Small intestine (tissue), 7 donors: ENCODE measurements around the gene SCGB1D4. TPM values are rescaled to one million over a fixed set of nuclear protein-coding genes. Genes with fewer than 3 reads are reported as not detected.

Experiments
- DNase-seq, 2 donors: peaks; one replicate each; pipeline versions ENCODE4 v3.0.0 to v3.0.0-alpha.2; 2013
- FAIRE-seq: peaks from 2 replicates; lab custom pipeline; 2012; peaks lifted over from hg19 to GRCh38; lab: Jason Lieb, UNC
- H3K27ac ChIP-seq, 3 donors: one replicate each; pipeline ENCODE4 v1.5.1; 2013; ENCODE audit warnings: low read length in 2 of 3, mild to moderate bottlenecking in 2 of 3, control low read depth in 1 of 3, inconsistent platforms in 1 of 3, low read depth in 1 of 3, moderate library complexity in 1 of 3
- H3K27me3 ChIP-seq, 3 donors: one replicate each; pipeline ENCODE4 v1.6.1; 2013; ENCODE audit warnings: low read length in 3 of 3, inconsistent platforms in 1 of 3; ENCODE audit not compliant: control insufficient read depth in 3 of 3, insufficient read depth in 3 of 3
- H3K36me3 ChIP-seq, 3 donors: one replicate each; pipeline ENCODE4 v1.6.1; 2013; ENCODE audit warnings: low read length in 3 of 3, inconsistent platforms in 1 of 3, low read depth in 1 of 3, mild to moderate bottlenecking in 1 of 3, moderate library complexity in 1 of 3; ENCODE audit not compliant: control insufficient read depth in 3 of 3, insufficient read depth in 2 of 3
- H3K4me1 ChIP-seq, 3 donors: one replicate each; pipeline ENCODE4 v1.6.1; 2013; ENCODE audit warnings: low read length in 2 of 3, inconsistent platforms in 1 of 3, low read depth in 1 of 3, mild to moderate bottlenecking in 1 of 3, moderate library complexity in 1 of 3; ENCODE audit not compliant: control insufficient read depth in 3 of 3, insufficient read depth in 2 of 3
- H3K4me3 ChIP-seq, 3 donors: one replicate each; pipeline ENCODE4 v1.5.1; 2013; ENCODE audit warnings: low read length in 3 of 3, control low read depth in 1 of 3, inconsistent platforms in 1 of 3, low read depth in 1 of 3, mild to moderate bottlenecking in 1 of 3, moderate library complexity in 1 of 3
- H3K9me3 ChIP-seq, 2 donors: one replicate each; pipeline ENCODE4 v1.6.1; 2013; ENCODE audit warnings: low read depth in 1 of 2, low read length in 1 of 2; ENCODE audit not compliant: control insufficient read depth in 2 of 2, insufficient read depth in 1 of 2
- WGBS, 3 donors: extraction: QIAGEN DNeasy Blood & Tissue Kit; methylation state at CpG; one replicate each; pipeline ENCODE4 v1.1.7; 2013; 5-methylcytosine and 5-hydroxymethylcytosine counted together
- polyA plus RNA-seq, 4 donors: library from polyadenylated mRNA; stranded (reverse) in 3 of 4; unstranded in 1 of 4; fragments of 200-250 nt in 3 of 4; fragments of 120-200 nt in 1 of 4; gene quantifications; one replicate each; pipeline versions ENCODE4 v1.2.1 to v1.2.3, GENCODE V29; 2013
- donor health status: healthy with polysubstance abuse.
- donor health status: control.
- donor health status: control.
- donor health status: Bipolar disorder and iron deficiency.
- donor health status: healthy.

The SCGB1D4 gene
- polyA plus RNA-seq, 4 donors = not detected

DNA sequence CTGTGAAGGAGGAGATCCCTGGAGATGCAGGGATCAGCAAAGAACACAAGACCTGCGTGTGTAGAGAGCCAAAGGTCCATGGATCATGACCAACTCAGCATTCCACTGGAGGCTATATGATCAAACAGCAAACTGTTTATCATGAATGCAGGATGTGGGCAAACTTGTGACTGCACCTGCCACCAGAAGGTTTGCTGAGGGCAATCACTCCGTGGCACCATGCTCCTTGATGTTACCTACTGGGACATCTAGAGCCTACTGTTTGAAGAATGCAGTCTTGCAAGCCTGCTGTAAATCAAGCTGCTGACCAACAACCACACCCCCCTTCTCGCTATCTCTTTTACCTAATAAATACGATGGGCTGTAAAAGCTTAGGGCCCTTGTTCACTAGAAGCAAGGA, 47.2 kb downstream of the SCGB1D4 start:
- no peak overlapping the region for H3K27ac ChIP-seq
- H3K4me1 ChIP-seq = no peaks in the 10 kb centered on the region
- no peak for DNase-seq
- peaks cover 0 to 3% (median 0%) of the 10 kb centered on the region in 3 donors for H3K27me3 ChIP-seq
- H3K9me3 ChIP-seq = peaks cover 4 to 28% of the 10 kb centered on the region in 2 donors
- WGBS, 3 donors = 49 to 65% (median 52%) methylated on average over 4 of the region's 4 CpGs
- FAIRE-seq = no peak
- no peak overlapping the region for H3K4me3 ChIP-seq
- no peaks in the 10 kb centered on the region for H3K36me3 ChIP-seq

Other genes starting within 250 kb of the SCGB1D4 start
- gene INCENP, start 175.1 kb downstream of the SCGB1D4 start, polyA plus RNA-seq = 10 to 100 TPM in 2 of 4 donors, 1 to 10 TPM in 2; 4.5 to 24.2 (median 12.5) TPM
- not detected for gene SCGB1D1, start 108.9 kb downstream of the SCGB1D4 start, polyA plus RNA-seq
- gene SCGB2A1, start 90.4 kb downstream of the SCGB1D4 start, polyA plus RNA-seq = under 1 TPM in 1 of 4 donors, not detected in 3; 0.28 TPM
- 1 to 10 TPM in 1 of 4 donors, not detected in 3; 4.0 TPM for gene SCGB1D2, start 56.8 kb downstream of the SCGB1D4 start, polyA plus RNA-seq
- not detected for gene SCGB2A2, start 28.9 kb downstream of the SCGB1D4 start, polyA plus RNA-seq
- gene ASRGL1, start 38.4 kb upstream of the SCGB1D4 start, polyA plus RNA-seq = 10 to 100 TPM in 1 of 4 donors, 1 to 10 TPM in 3; 3.6 to 19.4 (median 5.5) TPM
- 10 to 100 TPM in 1 of 4 donors, 1 to 10 TPM in 1, not detected in 2; 4.6 to 11.2 TPM for gene SCGB1A1, start 120.0 kb upstream of the SCGB1D4 start, polyA plus RNA-seq
- 100 to 1,000 TPM in 1 of 4 donors, 10 to 100 TPM in 3; 72.1 to 110 (median 86.8) TPM for gene AHNAK, start 247.7 kb upstream of the SCGB1D4 start, polyA plus RNA-seq